Epithelial cell of prostate (primary cell): Measurements from ENCODE around the gene TOM1L2.

Source experiments
- DNase-seq: peaks from one replicate; pipeline ENCODE4 v3.0.0-alpha.2; 2011; ENCODE audit warnings: low read depth, low spot score
- H3K27ac ChIP-seq: fragments of 450-650 bp; 2 replicates; pipeline ENCODE4 v1.5.1; 2017; ENCODE audit warnings: mild to moderate bottlenecking

The TOM1L2 gene

DNA sequence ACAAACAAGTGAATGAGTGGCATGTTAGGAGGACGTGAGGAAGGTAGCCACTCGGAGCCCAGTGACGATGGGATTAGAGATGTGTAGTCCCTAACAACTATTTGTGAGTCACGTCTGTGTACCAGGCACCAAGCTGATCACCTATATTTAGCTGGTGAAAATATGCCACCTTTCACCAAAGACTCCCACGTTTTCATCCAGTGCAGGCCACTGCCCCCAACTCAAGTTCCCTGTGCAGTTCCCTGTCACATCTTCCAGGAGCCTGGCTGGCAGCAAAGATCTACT lies 67.2 kb downstream of the TOM1L2 start:
- no peak for DNase-seq
- H3K27ac ChIP-seq: no peak overlapping the region

- H3K27ac ChIP-seq: no peak overlapping the region
- no peak for DNase-seq
Observed at GRCh38 chr17:17904166-17905035, 67.8 kb downstream of the TOM1L2 start.

- no peak overlapping the region for H3K27ac ChIP-seq
- DNase-seq: no peak
Observed at GRCh38 chr17:17902877-17903276, 69.3 kb downstream of the TOM1L2 start.

DNA sequence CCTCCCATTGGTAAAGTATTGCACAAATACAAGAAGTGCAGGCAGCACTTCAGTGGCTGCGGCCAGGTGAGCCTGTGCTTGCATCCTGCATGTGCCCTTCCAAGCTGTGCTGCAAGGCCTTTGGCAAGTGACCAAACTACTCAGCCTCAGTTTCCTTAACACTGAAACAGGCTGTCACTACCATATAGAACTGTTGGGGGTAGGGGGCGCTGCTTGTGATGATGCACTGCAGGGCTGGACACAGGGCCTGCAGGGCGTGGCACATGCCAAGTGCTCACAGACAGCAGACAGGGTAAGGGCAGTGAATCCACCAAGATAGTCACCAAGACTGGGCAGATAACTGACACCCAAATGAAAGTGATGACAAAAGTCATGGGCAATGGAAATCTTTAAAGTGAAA lies 69.8 kb downstream of the TOM1L2 start:
- H3K27ac ChIP-seq: no peak overlapping the region
- no peak for DNase-seq

GRCh38 chr17:17900615-17901520 lies 71.3 kb downstream of the TOM1L2 start:
- H3K27ac ChIP-seq: peak overlapping the region; percentile 53

DNA sequence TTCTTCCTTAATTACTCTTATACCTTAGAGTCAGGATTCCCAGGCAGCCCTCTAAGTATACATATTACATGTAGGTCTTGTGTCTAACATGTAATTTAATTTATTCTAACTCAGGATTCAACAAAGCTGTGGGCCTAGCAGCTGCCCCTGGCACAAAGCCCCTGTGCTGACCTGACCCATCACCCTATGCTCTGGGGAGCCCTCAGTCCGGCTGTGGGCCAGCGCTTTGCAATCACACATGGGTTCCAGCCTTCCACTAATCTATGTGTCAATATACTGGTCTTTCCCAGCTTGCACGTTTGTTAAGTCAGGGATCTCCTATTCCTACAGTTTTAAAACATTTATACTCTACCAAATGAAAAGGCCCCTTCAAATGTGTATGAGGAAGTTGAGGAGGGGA lies 72.7 kb downstream of the TOM1L2 start:
- H3K27ac ChIP-seq: no peak overlapping the region
- no peak for DNase-seq

More at GRCh38 chr17:17900615-17901520, 71.3 kb downstream of the TOM1L2 start:
- DNase-seq: no peak

GRCh38 chr17:17898673-17899072 lies 73.5 kb downstream of the TOM1L2 start:
- no peak overlapping the region for H3K27ac ChIP-seq

DNA sequence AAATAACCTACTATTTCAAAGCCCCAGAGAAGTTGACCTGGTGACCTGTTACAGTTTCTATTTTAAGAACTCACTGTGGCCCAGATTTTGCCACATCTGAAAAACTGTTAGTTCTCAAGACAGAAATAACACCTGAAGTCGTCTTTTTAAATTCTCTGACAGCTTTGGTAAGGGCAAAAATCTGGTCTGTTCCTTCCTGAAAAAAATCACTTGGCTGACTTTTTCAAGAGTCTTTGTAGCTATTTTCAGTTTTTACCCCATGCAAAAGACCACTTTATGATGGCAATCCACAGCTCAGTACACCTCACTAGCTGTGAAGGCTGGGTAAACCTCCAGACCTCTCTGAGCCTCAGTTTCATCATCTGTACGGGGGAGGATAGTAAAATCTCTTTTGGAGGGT lies 74.8 kb downstream of the TOM1L2 start:
- no peak overlapping the region for H3K27ac ChIP-seq
- DNase-seq: no peak

More at GRCh38 chr17:17898673-17899072, 73.5 kb downstream of the TOM1L2 start:
- DNase-seq: no peak

GRCh38 chr17:17896746-17897145 lies 75.5 kb downstream of the TOM1L2 start:
- no peak for DNase-seq
- no peak overlapping the region for H3K27ac ChIP-seq

DNA sequence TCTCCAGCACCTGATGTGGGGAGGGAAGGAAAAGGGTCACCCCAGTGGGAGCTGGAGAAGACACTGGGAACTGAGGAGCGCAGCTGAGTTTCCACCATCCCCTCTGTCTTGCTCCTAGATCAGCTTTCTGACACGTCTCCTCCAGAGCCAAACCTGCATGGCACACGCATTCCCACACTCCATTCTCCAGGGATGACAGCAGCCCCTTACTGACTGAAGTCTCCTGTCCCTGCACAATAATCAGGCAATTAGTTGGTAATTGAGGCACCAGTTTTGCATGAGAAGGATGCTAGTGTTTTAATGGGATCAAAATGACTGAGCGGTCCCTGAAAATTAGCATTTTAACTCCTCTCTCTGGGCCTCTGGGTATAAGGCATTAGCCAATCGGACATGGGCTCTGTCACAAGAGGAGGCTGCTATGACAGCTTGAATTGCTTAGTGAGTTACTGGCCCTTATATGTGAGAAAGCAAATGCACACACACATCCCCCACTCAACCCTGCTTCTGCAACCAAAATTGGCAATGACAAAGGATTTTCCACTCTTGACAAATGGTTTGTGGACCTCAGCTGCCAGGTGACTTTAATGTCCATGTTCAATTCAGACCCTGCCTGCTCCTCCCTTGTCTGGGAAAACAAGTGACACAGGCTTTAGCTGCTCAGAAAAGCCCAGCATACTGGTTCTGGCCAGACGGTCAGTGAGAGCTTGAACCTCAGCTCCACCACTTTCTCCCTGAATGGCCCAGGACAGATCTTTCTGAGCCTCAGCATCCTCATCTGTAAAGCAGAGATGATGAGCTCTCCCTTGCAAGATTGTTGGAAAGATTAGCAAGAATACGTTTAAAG lies 78.2 kb downstream of the TOM1L2 start:
- no peak for DNase-seq
- no peak overlapping the region for H3K27ac ChIP-seq

DNA sequence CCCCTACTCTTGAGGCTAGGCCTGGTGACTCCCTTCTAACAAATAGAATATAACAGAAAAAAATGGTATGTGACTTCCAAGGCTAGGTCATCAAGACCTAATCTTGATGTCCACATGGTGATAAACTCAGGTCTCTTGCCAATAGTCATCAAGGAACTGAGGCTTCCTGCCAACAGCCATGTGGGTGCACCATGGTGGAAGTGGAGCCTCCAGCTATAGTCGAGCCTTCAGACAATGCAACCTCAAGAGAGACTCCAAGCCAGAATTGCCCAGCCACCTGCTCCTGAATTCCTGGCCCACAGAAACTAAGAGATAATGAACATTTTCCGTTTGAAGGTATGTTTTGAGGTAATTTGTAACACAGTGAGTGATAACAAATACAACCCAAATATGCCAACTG lies 79.5 kb downstream of the TOM1L2 start:
- no peak for DNase-seq
- no peak overlapping the region for H3K27ac ChIP-seq

DNA sequence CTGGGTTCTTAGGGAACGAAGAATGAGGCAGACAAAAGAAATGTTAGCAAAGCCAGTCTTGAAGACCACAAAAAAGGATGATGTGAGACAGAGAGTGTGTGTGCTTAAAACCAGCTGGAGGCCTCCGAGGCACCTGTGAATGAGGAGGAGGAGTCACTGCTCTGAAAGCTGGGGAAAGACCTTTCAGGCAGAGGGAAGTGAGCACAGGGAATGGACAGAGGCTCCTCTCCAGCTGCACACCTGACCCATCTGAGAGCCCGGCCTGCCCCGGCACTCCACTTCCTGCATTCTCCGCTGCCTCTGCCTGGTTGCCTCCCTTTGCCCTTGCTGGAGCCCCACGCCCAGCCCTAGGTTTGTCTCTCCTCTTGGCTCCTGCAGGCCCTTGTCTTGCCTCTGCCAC lies 80.2 kb downstream of the TOM1L2 start:
- H3K27ac ChIP-seq: no peak overlapping the region
- no peak for DNase-seq

DNA sequence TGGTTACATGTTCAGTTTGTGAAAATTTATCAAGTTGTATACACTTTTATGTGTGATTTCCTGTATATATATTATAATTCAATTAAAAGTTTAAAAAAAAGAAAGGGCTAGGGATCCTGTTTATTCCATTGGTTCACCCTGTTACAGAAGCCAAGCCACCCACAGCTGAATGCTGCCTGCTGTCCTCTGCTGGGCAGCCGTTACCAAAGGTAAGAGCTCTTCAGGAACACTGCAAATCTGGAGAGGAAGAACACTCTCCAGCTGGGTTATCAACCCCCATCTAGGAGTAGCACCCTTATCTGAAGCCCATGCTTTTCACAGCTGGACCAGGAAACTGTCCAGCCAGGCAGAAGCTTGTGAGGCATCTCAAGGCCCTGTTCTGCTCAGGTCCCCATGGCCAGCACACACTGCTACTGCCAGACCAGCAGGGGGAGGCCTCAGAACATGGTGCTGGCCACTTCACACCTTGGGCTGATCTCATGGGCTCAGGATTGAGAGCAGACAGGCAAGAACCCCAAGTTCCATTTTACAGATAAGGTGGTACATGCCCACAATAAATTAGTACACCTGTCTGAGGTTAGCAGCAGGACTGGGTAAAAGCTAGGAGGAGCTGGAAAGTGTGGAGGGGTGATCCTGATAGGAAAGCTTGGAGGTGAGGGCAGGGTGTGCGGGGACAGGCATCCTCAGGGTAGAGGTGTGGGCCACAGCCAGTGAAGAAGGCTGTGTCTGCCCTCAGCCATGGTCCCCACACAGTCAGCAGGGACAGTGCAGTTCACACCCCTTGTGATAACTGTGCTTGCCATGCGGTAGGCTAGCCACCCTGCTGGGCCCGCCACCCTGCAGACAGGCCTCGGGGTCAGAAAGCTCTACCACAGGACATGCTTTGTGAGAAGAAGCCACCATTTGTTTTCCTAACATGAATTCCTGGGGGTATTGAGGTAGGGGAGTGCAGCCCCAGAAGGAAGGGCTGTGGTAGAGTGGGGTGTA lies 81.1 kb downstream of the TOM1L2 start:
- no peak overlapping the region for H3K27ac ChIP-seq
- DNase-seq: no peak

GRCh38 chr17:17889922-17890321 lies 82.3 kb downstream of the TOM1L2 start:
- DNase-seq: no peak
- no peak overlapping the region for H3K27ac ChIP-seq

DNA sequence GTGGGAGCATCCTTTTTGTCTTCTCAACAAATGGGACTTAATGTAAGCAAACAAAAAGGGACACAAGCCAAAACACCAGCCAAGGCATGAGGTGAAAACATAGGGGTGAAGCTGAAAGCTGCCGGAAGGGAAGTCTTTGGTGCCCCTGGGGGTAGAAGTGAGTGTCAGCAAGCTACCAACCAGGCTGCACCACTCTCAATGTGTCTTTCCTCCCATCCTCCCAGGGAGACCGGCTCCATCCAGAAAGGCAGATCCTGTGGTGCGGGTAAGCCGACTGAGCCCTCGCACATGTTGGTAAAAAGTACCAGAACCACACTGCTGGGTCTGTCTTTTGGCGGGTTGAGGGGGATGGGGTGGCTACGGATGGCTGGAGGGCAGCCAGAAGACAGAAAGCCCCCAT lies 83.4 kb downstream of the TOM1L2 start:
- H3K27ac ChIP-seq: no peak overlapping the region
- no peak for DNase-seq

- H3K27ac ChIP-seq: no peak overlapping the region
- no peak for DNase-seq
Observed at GRCh38 chr17:17888371-17888770, 83.8 kb downstream of the TOM1L2 start.

DNA sequence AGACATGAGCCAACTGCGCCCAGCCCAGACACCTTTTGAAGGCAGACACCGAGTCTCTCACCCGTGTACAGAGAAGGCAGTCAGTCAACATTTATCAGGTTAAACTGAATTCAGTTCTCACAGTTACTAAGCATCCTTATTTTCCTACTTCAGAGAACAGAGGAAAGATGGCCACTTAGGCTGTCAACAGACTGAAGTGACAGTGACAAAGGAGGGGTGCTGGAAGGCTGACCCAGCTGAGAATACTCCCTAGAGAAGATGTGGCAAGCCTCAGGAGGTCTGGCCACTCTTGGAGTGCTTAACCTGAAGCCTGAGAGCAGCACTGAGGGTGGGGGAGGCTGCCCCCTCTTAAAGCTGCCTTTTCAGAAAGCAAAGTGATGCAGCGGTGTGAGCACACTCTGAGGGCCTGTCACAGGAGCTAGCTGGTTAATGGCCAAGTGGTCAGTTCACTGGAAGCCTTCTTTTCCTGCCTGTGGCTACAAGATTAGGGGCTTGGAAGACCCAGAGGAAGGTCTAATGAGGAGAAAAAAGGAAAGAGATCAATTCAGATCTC lies 84.4 kb downstream of the TOM1L2 start:
- no peak for DNase-seq
- no peak overlapping the region for H3K27ac ChIP-seq

- DNase-seq: no peak
- no peak overlapping the region for H3K27ac ChIP-seq
Observed at GRCh38 chr17:17886726-17887125, 85.5 kb downstream of the TOM1L2 start.

DNA sequence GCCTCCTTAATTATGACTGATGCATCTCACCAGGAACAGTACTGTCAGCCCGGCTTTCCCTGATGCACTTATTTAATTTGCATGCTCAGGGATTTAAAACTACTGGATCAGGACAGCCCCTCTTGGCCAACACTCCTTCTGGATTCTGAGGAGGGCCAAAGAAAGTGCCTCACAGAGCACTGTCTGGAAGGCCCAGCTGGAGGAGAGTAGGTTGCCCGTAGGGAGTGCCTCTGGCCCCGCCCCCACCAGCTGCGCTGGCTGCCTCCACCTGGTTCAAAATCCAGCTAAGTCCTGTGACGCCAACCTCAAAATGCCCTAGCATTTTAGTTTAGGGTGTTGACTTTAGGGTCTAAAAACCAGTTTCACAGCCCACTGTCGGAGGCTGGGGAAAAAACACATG lies 86.0 kb downstream of the TOM1L2 start:
- DNase-seq: no peak
- no peak overlapping the region for H3K27ac ChIP-seq
